Esophagus muscularis mucosa (tissue), 4 donors: Measurements from ENCODE around the gene LRRIQ1. TPM values are rescaled to one million over a fixed set of nuclear protein-coding genes. Genes with fewer than 3 reads are reported as not detected.

Source experiments
- DNase-seq: peaks from one replicate; pipeline ENCODE4 v3.0.0-alpha.2; 2017; ENCODE audit errors: extremely low spot score
- H3K27ac ChIP-seq, 4 donors: fragments of 200-600 bp; sonication (generic); replicated peaks in 1 of 4; 1 replicate in 3 of 4; 2 replicates in 1 of 4; pipeline ENCODE4 v1.5.1; 2016 to 2019; ENCODE audit warnings: mild to moderate bottlenecking in 1 of 4
- H3K27me3 ChIP-seq, 4 donors: fragments of 200-600 bp; sonication (generic); one replicate each; pipeline versions ENCODE4 v1.5.1 to v1.6.0; 2016 to 2019
- H3K36me3 ChIP-seq, 4 donors: fragments of 200-600 bp; sonication (generic); one replicate each; pipeline ENCODE4 v1.5.1; 2016 to 2019
- H3K4me1 ChIP-seq, 4 donors: fragments of 200-600 bp; sonication (generic); one replicate each; pipeline ENCODE4 v1.5.1; 2016 to 2019
- H3K4me3 ChIP-seq, 4 donors: fragments of 200-600 bp; sonication (generic); 1 replicate in 2 of 4; 2 replicates in 2 of 4; pipeline ENCODE4 v1.5.1; 2016 to 2019; ENCODE audit warnings: mild to moderate bottlenecking in 4 of 4, moderate library complexity in 1 of 4
- H3K9me3 ChIP-seq, 4 donors: fragments of 200-600 bp; sonication (generic); 1 replicate in 3 of 4; 2 replicates in 1 of 4; pipeline ENCODE4 v1.5.1; 2016 to 2019
- EP300 ChIP-seq: sonication (generic); formaldehyde crosslinking; IDR thresholded peaks from one replicate; pipeline ENCODE4 v1.6.1; 2017; ENCODE audit warnings: antibody characterized with exemption
- POLR2A ChIP-seq: fragments of 450-650 bp; IDR thresholded peaks from one replicate; pipeline ENCODE4 v1.6.1; 2017; ENCODE audit warnings: antibody characterized with exemption, moderate library complexity, mild to moderate bottlenecking, low read depth
- POLR2AphosphoS5 ChIP-seq, 2 donors: sonication (generic); formaldehyde crosslinking; IDR thresholded peaks; one replicate each; pipeline ENCODE4 v1.6.1; 2017; ENCODE audit warnings: antibody characterized with exemption in 2 of 2
- whole genome bisulfite sequencing: methylation state at CpG from one replicate; pipeline ENCODE4 v1.1.5; 2018; 5-methylcytosine and 5-hydroxymethylcytosine counted together
- intact Hi-C: fragments of 100-400 bp; cut with DNase I; formaldehyde crosslinking; loops from one replicate; pipeline ENCODE4 v1.15.1; 2023
- total RNA-seq, 4 donors: library from RNA; depleted of rRNA; stranded (reverse); fragments of >200 nt; gene quantifications; one replicate each; pipeline versions ENCODE4 v1.1.0 to v1.2.1, GENCODE V29; 2016
- TF ChIP-seq, protein P1 (sequence below), 3 experiments: fragments of 200-600 bp in 2 of 3; fragments of 450-650 bp in 1 of 3; sonication (generic) in 2 of 3; IDR thresholded peaks; one replicate each; pipeline ENCODE4 v1.5.1; 2017 to 2019; ENCODE audit warnings: antibody characterized with exemption in 3 of 3, mild to moderate bottlenecking in 2 of 3, moderate library complexity in 1 of 3

The LRRIQ1 gene
- total RNA-seq, 4 donors from 2014 or later = 0.13 to 0.42 (median 0.23) TPM

- no peaks in the 10 kb centered on the region for H3K27me3 ChIP-seq
- no peak for TF ChIP-seq EP300
- TF ChIP-seq, protein P1, sequence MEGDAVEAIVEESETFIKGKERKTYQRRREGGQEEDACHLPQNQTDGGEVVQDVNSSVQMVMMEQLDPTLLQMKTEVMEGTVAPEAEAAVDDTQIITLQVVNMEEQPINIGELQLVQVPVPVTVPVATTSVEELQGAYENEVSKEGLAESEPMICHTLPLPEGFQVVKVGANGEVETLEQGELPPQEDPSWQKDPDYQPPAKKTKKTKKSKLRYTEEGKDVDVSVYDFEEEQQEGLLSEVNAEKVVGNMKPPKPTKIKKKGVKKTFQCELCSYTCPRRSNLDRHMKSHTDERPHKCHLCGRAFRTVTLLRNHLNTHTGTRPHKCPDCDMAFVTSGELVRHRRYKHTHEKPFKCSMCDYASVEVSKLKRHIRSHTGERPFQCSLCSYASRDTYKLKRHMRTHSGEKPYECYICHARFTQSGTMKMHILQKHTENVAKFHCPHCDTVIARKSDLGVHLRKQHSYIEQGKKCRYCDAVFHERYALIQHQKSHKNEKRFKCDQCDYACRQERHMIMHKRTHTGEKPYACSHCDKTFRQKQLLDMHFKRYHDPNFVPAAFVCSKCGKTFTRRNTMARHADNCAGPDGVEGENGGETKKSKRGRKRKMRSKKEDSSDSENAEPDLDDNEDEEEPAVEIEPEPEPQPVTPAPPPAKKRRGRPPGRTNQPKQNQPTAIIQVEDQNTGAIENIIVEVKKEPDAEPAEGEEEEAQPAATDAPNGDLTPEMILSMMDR (IDR thresholded peaks at IDR 0.05) = no peak
- TF ChIP-seq POLR2A = no peak
- TF ChIP-seq POLR2AphosphoS5 (IDR thresholded peaks at IDR 0.05) = no peak
- H3K36me3 ChIP-seq = no peaks in the 10 kb centered on the region
- H3K27ac ChIP-seq = no peak overlapping the region
- WGBS = 81% methylated on average over 1 of the region's 1 CpG
- intact Hi-C loops = no loop called here
- no peak overlapping the region for H3K4me3 ChIP-seq
- DNase-seq = no peak
- H3K9me3 ChIP-seq = no peaks in the 10 kb centered on the region
- no peaks in the 10 kb centered on the region for H3K4me1 ChIP-seq
These were observed 189.3 kb downstream of the LRRIQ1 start for GRCh38 chr12:85225501-85225900.

DNA sequence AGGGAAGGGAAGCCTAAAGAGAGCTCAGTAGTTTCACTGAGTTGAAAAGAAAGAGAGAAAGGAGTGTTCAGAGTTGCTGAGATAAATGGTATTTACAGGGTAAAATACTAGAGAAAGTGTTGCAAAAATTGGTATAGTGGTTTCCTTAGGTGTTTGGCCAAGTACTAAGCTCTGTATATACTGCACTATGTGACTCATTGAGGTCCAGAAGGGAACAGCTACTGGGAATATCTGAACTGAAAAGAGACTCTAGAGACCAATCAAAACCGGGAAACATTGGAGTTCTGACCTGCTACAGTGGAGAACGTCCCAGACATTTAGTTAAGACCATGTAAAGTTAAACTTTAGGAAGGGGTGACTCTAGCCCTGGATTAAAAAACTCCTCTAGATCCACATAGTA lies 201.2 kb downstream of the LRRIQ1 start:
- Histone ChIP-seq H3K9me3 (peaks cover 0 to 8% (median 0%) of the 10 kb centered on the region in 4 donors), H3K36me3 (no peaks in the 10 kb centered on the region), H3K27ac (no peak overlapping the region), H3K27me3 (no peaks in the 10 kb centered on the region), H3K4me3 (no peak overlapping the region), H3K4me1 (no peaks in the 10 kb centered on the region)
- TF ChIP-seq, protein P1 (IDR thresholded peaks at IDR 0.05) = no peak
- no peak for TF ChIP-seq EP300
- no peak for TF ChIP-seq POLR2AphosphoS5 (IDR thresholded peaks at IDR 0.05)
- TF ChIP-seq POLR2A = no peak
- intact Hi-C loops = no loop called here
- no peak for DNase-seq
- 32% methylated on average over 2 of the region's 2 CpGs for WGBS

- no peak overlapping the region for H3K27ac ChIP-seq
- intact Hi-C loops = no loop called here
- no peaks in the 10 kb centered on the region for H3K9me3 ChIP-seq
- 42% methylated on average over 3 of the region's 3 CpGs for WGBS
- H3K4me3 ChIP-seq = no peak overlapping the region
- no peaks in the 10 kb centered on the region for H3K4me1 ChIP-seq
- no peaks in the 10 kb centered on the region for H3K36me3 ChIP-seq
- no peak for DNase-seq
- TF ChIP-seq EP300 = no peak
- no peak for TF ChIP-seq POLR2AphosphoS5 (IDR thresholded peaks at IDR 0.05)
- TF ChIP-seq, protein P1 (IDR thresholded peaks at IDR 0.05) = no peak
- no peaks in the 10 kb centered on the region for H3K27me3 ChIP-seq
These were observed 208.4 kb downstream of the LRRIQ1 start for GRCh38 chr12:85244561-85244960.

GRCh38 chr12:85253853-85254252 lies 217.7 kb downstream of the LRRIQ1 start:
- DNase-seq = no peak
- intact Hi-C loops = no loop called here
- Histone ChIP-seq H3K27me3 (no peaks in the 10 kb centered on the region), H3K36me3 (no peaks in the 10 kb centered on the region), H3K4me1 (no peaks in the 10 kb centered on the region), H3K27ac (no peak overlapping the region), H3K9me3 (no peaks in the 10 kb centered on the region), H3K4me3 (no peak overlapping the region)
- 66% methylated on average over 4 of the region's 4 CpGs for WGBS
- TF ChIP-seq EP300 (no peak), POLR2A (no peak), POLR2AphosphoS5 (IDR thresholded peaks at IDR 0.05) (no peak)
- TF ChIP-seq, protein P1 (IDR thresholded peaks at IDR 0.05) = no peak

- no peaks in the 10 kb centered on the region for H3K9me3 ChIP-seq
- H3K4me3 ChIP-seq = no peak overlapping the region
- intact Hi-C loops = no loop called here
- DNase-seq = no peak
- H3K27me3 ChIP-seq = no peaks in the 10 kb centered on the region
- WGBS = 100% methylated on average over 1 of the region's 1 CpG
- no peaks in the 10 kb centered on the region for H3K4me1 ChIP-seq
- TF ChIP-seq EP300 = no peak
- TF ChIP-seq, protein P1 (IDR thresholded peaks at IDR 0.05) = no peak
- no peak for TF ChIP-seq POLR2AphosphoS5 (IDR thresholded peaks at IDR 0.05)
- TF ChIP-seq POLR2A = no peak
- H3K27ac ChIP-seq = no peak overlapping the region
- H3K36me3 ChIP-seq = no peaks in the 10 kb centered on the region
These were observed 221.5 kb downstream of the LRRIQ1 start for GRCh38 chr12:85257671-85258070.
